MCF 10A (cell line): ENCODE measurements around the gene PPFIA2. TPM values are rescaled to one million over a fixed set of nuclear protein-coding genes. Genes with fewer than 3 reads are reported as not detected.

Source experiments
- BruUV-seq: library from RNA; stranded (reverse); fragments of 400-500 nt; replicated peaks from 2 replicates; lab custom pipeline; 2021; lab: Mats Ljungman, UMichigan
- CTCF ChIA-PET: fragments of 300-600 bp; sonication (Branson Sonifier 250); formaldehyde crosslinking; extraction: SDS; loops from one replicate; lab custom pipeline; 2021; ENCODE audit warnings: antibody characterized with exemption, inconsistent platforms; lab: Yijun Ruan, JAX
- POLR2A ChIA-PET: fragments of 300-600, 350-650 bp; sonication (Branson Sonifier 250); formaldehyde crosslinking; extraction: SDS; loops from one replicate; lab custom pipeline; 2020; ENCODE audit warnings: antibody characterized with exemption, inconsistent platforms; lab: Yijun Ruan, JAX
- DNase-seq: peaks from one replicate; pipeline ENCODE4 v3.0.0-alpha.2; 2018; ENCODE audit not compliant: unreplicated experiment
- H3K27ac Mint-ChIP-seq: one replicate; pipeline ENCODE4 v1.8.0; 2022; ENCODE audit warnings: mild to moderate bottlenecking, low read depth, mixed read lengths; ENCODE audit not compliant: unreplicated experiment
- H3K27me3 Mint-ChIP-seq: one replicate; pipeline ENCODE4 v1.8.0; 2022; ENCODE audit warnings: mixed read lengths; ENCODE audit not compliant: insufficient read depth, unreplicated experiment
- H3K36me3 Mint-ChIP-seq: one replicate; pipeline ENCODE4 v1.8.0; 2022; ENCODE audit warnings: mild to moderate bottlenecking, moderate library complexity, mixed read lengths; ENCODE audit not compliant: insufficient read depth, unreplicated experiment
- H3K4me1 Mint-ChIP-seq: one replicate; pipeline ENCODE4 v1.8.0; 2022; ENCODE audit warnings: mixed read lengths; ENCODE audit not compliant: insufficient read depth, unreplicated experiment
- H3K4me3 Mint-ChIP-seq: one replicate; pipeline ENCODE4 v1.8.0; 2022; ENCODE audit warnings: mild to moderate bottlenecking, moderate library complexity, mixed read lengths; ENCODE audit not compliant: unreplicated experiment
- H3K9me3 Mint-ChIP-seq: one replicate; pipeline ENCODE4 v1.8.0; 2022; ENCODE audit warnings: mixed read lengths; ENCODE audit not compliant: unreplicated experiment
- intact Hi-C: fragments of 100-400 bp; cut with micrococcal nuclease; formaldehyde crosslinking; loops from 2 replicates; pipeline ENCODE4 v1.14.1; 2022
- total RNA-seq: library from RNA; stranded (reverse); gene quantifications from 2 replicates; pipeline ENCODE4 v1.2.3, GENCODE V29; 2022
- TF ChIP-seq, protein P1 (sequence below): fragments of 200-600 bp; IDR thresholded peaks from one replicate; pipeline ENCODE4 v1.8.0; 2022; ENCODE audit warnings: antibody characterized with exemption, mild to moderate bottlenecking; ENCODE audit not compliant: unreplicated experiment

PPFIA2 gene
- total RNA-seq, 1 experiment from 2014 or later: 2.2 TPM

GRCh38 chr12:81222846-81223592, 536.1 kb downstream of the PPFIA2 start:
- no peaks in the 10 kb centered on the region for H3K36me3 Mint-ChIP-seq
- intact Hi-C loops: no loop called here
- no peak for DNase-seq
- ChIA-PET POLR2A (interaction anchor here (0.7 kb wide), 1 partner anchor 66 kb away, joined by 3 read pairs; no protein-coding TSS in a partner anchor), CTCF (no interaction called here)
- H3K4me3 Mint-ChIP-seq: no peak overlapping the region
- BruUV-seq: no TSS peak
- H3K4me1 Mint-ChIP-seq: no peaks in the 10 kb centered on the region
- no peaks in the 10 kb centered on the region for H3K9me3 Mint-ChIP-seq
- no peak overlapping the region for H3K27ac Mint-ChIP-seq
- TF ChIP-seq, protein P1, sequence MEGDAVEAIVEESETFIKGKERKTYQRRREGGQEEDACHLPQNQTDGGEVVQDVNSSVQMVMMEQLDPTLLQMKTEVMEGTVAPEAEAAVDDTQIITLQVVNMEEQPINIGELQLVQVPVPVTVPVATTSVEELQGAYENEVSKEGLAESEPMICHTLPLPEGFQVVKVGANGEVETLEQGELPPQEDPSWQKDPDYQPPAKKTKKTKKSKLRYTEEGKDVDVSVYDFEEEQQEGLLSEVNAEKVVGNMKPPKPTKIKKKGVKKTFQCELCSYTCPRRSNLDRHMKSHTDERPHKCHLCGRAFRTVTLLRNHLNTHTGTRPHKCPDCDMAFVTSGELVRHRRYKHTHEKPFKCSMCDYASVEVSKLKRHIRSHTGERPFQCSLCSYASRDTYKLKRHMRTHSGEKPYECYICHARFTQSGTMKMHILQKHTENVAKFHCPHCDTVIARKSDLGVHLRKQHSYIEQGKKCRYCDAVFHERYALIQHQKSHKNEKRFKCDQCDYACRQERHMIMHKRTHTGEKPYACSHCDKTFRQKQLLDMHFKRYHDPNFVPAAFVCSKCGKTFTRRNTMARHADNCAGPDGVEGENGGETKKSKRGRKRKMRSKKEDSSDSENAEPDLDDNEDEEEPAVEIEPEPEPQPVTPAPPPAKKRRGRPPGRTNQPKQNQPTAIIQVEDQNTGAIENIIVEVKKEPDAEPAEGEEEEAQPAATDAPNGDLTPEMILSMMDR: no peak
- H3K27me3 Mint-ChIP-seq: peaks cover 42% of the 10 kb centered on the region

DNA sequence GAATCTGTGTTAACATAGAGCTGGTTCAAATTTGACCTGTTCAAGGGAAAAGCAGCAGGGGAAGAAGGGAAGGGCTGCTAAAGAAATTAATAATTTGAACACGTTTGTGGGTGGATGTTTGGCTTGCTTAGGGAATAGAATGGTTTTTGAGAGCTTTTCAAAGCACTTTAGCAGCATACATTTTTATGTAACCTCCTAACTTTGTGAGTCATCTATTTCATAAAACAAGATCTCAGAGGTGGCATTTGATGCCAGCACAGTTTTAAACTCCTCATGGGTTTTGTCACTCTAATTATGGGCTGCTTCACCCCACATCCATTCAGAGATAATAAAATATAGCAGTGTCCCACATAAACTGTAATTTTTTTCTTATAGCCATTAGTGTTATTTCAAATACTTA, 537.5 kb downstream of the PPFIA2 start:
- Mint-ChIP-seq H3K36me3 (no peaks in the 10 kb centered on the region), H3K9me3 (no peaks in the 10 kb centered on the region), H3K4me1 (no peaks in the 10 kb centered on the region), H3K4me3 (no peak overlapping the region), H3K27ac (no peak overlapping the region), H3K27me3 (peaks cover 29% of the 10 kb centered on the region)
- TF ChIP-seq, protein P1: no peak
- peak; percentile 4 for DNase-seq
- ChIA-PET POLR2A (no interaction called here), CTCF (no interaction called here)
- intact Hi-C loops: no loop called here
- BruUV-seq: no TSS peak

- no peak for DNase-seq
- Mint-ChIP-seq H3K4me3 (no peak overlapping the region), H3K36me3 (no peaks in the 10 kb centered on the region), H3K27me3 (peaks cover 35% of the 10 kb centered on the region), H3K27ac (no peak overlapping the region), H3K4me1 (no peaks in the 10 kb centered on the region), H3K9me3 (no peaks in the 10 kb centered on the region)
- CTCF ChIA-PET: interaction anchor here (0.9 kb wide), 1 partner anchor 42 kb away, joined by 4 read pairs; no protein-coding TSS in a partner anchor
- POLR2A ChIA-PET: no interaction called here
- intact Hi-C loops: no loop called here
- BruUV-seq: no TSS peak
- TF ChIP-seq, protein P1: no peak
These were observed 542.4 kb downstream of the PPFIA2 start for GRCh38 chr12:81216739-81217138.

DNA sequence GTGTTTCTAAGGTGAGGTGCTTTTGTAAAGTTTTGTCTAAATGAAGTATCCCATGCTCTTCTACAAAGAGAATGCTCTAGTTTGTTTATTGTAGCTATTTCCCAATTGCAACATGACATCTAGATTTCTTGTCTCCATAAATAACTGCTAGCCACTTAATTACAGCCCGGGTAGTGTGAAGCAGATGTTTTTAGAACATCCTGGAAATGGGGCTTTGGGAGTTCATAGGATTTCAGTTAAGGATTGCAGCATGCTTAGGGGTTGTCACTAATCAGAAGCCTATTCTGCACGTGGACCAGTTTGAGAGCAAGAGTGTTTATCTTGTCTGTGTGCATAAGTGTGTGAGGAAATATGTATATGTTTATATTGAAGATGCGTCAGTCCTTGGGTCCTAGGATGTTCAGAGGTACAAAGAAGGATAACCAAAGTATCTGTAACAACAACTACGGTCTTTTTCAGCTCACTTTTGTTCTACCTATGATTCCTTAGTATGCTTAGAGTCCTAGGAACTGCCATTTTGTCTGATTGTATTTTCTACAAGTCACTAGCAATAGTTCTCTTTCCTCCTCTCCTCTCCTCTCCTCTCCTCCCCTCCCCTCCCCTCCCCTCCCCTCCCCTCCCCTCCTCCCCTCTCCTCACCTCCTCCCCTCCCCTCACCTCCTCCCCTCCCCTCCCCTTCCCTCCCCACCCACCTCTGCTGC, 546.0 kb downstream of the PPFIA2 start:
- Mint-ChIP-seq H3K27ac (no peak overlapping the region), H3K4me1 (no peaks in the 10 kb centered on the region), H3K36me3 (no peaks in the 10 kb centered on the region), H3K9me3 (no peaks in the 10 kb centered on the region), H3K27me3 (peaks cover 32% of the 10 kb centered on the region), H3K4me3 (no peak overlapping the region)
- intact Hi-C loops: no loop called here
- BruUV-seq: no TSS peak
- DNase-seq: no peak
- TF ChIP-seq, protein P1: no peak
- ChIA-PET CTCF (no interaction called here), POLR2A (no interaction called here)
